Measurements from ENCODE around the gene RTL1. TPM values are rescaled to one million over a fixed set of nuclear protein-coding genes. Genes with fewer than 3 reads are reported as not detected.

The RTL1 gene
- total and polyA plus RNA-seq, 2 experiments from 2014 or later: 0.15 TPM; not detected in 1

DNA sequence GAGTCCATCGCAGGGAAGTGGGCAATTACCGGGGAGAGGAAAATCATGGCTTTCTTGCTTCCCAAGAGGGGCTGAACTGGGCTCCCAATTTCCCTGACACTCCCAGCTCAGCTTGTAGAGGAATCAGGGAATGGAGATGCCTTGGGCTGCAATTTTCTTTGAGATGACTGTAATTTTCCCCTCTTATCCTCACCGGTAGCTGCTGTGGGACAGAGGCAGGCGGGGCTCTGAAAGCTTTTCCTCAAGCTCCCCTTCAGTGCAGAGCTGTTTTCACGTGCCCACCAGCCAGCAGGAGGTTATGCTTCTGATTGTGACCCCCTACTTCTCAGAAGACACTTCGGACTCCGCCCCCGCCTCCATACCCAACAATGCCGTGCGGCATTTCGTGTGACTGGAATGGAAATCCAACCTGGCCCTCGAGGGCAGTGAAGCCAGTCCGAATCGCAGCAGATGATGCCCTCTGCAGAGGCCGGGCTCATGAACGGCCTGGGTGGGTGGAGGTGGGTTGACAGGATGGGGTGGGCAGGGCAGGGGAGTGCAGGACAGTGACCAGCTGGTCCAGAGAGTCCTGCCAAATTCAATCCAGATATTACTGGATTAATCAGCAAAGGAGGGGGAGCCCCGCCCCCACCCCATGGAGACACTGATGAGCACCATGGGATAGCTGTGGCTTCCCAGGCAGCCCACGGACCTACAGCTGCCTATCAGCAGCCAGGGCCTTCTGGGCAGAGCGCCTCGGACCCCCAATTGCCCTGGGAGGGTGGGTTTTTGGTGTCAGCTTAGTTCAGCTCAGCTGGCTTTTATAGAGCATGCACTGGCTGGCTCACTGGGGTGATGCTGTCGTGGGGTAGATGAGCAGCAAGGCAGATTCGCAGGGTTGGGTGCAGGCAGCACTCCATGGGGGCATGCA lies 37.6 kb downstream of the RTL1 start:
- no peaks in the 10 kb centered on the region for H3K27me3 ChIP-seq
- TF ChIP-seq CTCF (IDR thresholded peaks at IDR 0.05; ENCODE audit: low read depth, low read length): no peak
- H3K4me3 ChIP-seq: no peak overlapping the region
- no peaks in the 10 kb centered on the region for H3K4me1 ChIP-seq (ENCODE audit: low read depth)
- H3K9me3 ChIP-seq (ENCODE audit: low read depth): no peaks in the 10 kb centered on the region
- DNase-seq (ENCODE audit: low read depth in 1 of 2, low spot score in 1 of 2): no peak
- H3K36me3 ChIP-seq: no peaks in the 10 kb centered on the region
- no peak overlapping the region for H3K27ac ChIP-seq

DNA sequence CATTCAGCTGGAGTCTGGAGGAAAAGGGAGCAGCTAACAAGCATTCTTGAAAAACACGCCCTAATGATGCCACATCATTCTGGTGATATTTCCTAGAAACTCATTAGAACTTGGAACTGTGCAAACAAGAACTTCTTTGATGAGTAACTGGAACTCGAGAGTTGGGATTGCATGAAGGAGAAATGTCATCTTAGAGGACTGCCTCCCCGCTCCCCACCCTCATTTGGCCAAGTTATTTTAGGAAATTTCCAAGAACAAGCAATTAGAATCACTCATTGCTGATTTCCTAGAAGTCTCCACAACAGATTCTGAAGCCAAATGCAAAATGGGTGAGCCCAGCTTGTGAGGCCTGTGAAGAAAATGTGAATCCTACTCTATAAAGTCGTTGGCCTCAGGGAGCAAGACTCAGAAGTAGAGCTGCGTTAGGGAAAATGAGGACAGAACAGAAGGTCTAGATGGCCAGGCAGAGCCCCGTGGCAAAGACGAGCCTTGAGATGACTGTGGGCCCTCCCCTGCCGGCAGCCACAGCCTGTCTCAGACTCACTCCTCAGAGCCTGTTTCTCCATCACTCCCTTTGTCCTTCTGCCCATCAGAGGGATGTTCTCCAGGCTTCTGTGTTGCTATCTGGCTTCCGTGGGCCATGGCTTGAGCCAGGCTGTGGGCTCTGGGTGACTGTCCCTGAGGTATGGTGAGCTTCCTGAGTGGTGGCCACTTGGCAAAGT lies 38.4 kb downstream of the RTL1 start:
- no peak for TF ChIP-seq CTCF (IDR thresholded peaks at IDR 0.05; ENCODE audit: low read depth, low read length)
- no peak overlapping the region for H3K27ac ChIP-seq
- no peaks in the 10 kb centered on the region for H3K9me3 ChIP-seq (ENCODE audit: low read depth)
- H3K4me1 ChIP-seq (ENCODE audit: low read depth): no peaks in the 10 kb centered on the region
- no peak for DNase-seq (ENCODE audit: low read depth in 1 of 2, low spot score in 1 of 2)
- no peak overlapping the region for H3K4me3 ChIP-seq
- H3K36me3 ChIP-seq: no peaks in the 10 kb centered on the region
- no peaks in the 10 kb centered on the region for H3K27me3 ChIP-seq

GRCh38 chr14:100864206-100864605 lies 39.3 kb downstream of the RTL1 start:
- no peaks in the 10 kb centered on the region for H3K27me3 ChIP-seq
- no peak overlapping the region for H3K27ac ChIP-seq
- no peaks in the 10 kb centered on the region for H3K36me3 ChIP-seq
- no peak for TF ChIP-seq CTCF (IDR thresholded peaks at IDR 0.05; ENCODE audit: low read depth, low read length)
- no peak for DNase-seq (ENCODE audit: low read depth in 1 of 2, low spot score in 1 of 2)
- no peaks in the 10 kb centered on the region for H3K4me1 ChIP-seq (ENCODE audit: low read depth)
- no peaks in the 10 kb centered on the region for H3K9me3 ChIP-seq (ENCODE audit: low read depth)
- H3K4me3 ChIP-seq: no peak overlapping the region

- no peak for TF ChIP-seq CTCF (IDR thresholded peaks at IDR 0.05; ENCODE audit: low read depth, low read length)
- Histone ChIP-seq H3K36me3 (no peaks in the 10 kb centered on the region), H3K4me3 (no peak overlapping the region), H3K9me3 (ENCODE audit: low read depth) (no peaks in the 10 kb centered on the region), H3K27me3 (no peaks in the 10 kb centered on the region), H3K27ac (no peak overlapping the region), H3K4me1 (ENCODE audit: low read depth) (no peaks in the 10 kb centered on the region)
- DNase-seq (ENCODE audit: low read depth in 1 of 2, low spot score in 1 of 2): no peak
These were observed 40.7 kb downstream of the RTL1 start for GRCh38 chr14:100862793-100863192.

DNA sequence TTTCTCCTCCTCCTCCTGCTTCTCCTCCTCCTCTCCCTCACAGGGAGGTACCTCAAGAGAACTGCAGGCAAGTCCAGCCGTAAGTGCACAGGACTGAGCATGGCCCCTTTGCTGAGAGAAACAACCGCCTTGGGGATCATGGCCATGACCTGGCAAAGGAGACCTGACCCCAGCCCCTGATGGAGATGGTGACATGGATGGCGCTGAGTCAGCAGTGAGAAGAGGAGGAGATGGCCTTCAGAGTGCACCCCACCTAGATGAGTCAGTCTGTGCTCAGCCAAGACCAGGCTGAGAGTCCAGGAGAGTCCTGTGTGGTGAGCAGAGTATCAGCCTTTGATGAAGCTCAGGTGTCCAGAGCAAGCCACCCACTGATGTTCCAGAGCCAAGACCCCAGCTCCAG lies 41.2 kb downstream of the RTL1 start:
- no peak for TF ChIP-seq CTCF (IDR thresholded peaks at IDR 0.05; ENCODE audit: low read depth, low read length)
- H3K4me3 ChIP-seq: no peak overlapping the region
- H3K9me3 ChIP-seq (ENCODE audit: low read depth): no peaks in the 10 kb centered on the region
- H3K4me1 ChIP-seq (ENCODE audit: low read depth): no peaks in the 10 kb centered on the region
- no peak for DNase-seq (ENCODE audit: low read depth in 1 of 2, low spot score in 1 of 2)
- no peak overlapping the region for H3K27ac ChIP-seq
- H3K27me3 ChIP-seq: no peaks in the 10 kb centered on the region
- H3K36me3 ChIP-seq: no peaks in the 10 kb centered on the region

All from cardiac muscle cell (in vitro differentiated cells and primary cell).